ENCODE data around the gene ABCA1. TPM values are rescaled to one million over a fixed set of nuclear protein-coding genes. Genes with fewer than 3 reads are reported as not detected.
"Not testable (repeated sequence)": the region's sequence is repeated elsewhere in the genome, so short reads cannot be mapped to it uniquely, and the experiment has no call there.

The ABCA1 gene
- total and polyA plus RNA-seq, 5 donors, result 3.5 to 14.2 (median 7.5) TPM

GRCh38 chr9:104968025-104968982 lies 40.3 kb upstream of the ABCA1 start:
- no peaks in the 10 kb centered on the region for H3K27me3 ChIP-seq (ENCODE audit: control insufficient read depth, insufficient read depth)
- DNase-seq, result peak; percentile 88 to 96 (median 96)
- no peaks in the 10 kb centered on the region for H3K9me3 ChIP-seq (ENCODE audit: control insufficient read depth, low read length)
- H3K4me3 ChIP-seq (ENCODE audit: low read length), result peak overlapping the region; percentile 75
- WGBS, result 2% methylated on average over 50 of the region's 50 CpGs
- ATAC-seq, result peak; percentile 98 to 99
- H3K4me1 ChIP-seq (ENCODE audit: control insufficient read depth, insufficient read depth, low read length), result no peaks in the 10 kb centered on the region
- H3K27ac ChIP-seq (ENCODE audit: low read length), result peak overlapping the region; percentile 94
- intact Hi-C loops (cut with DNase I), result loop anchor here in 3 of 4 donors (1.0 to 5.0 kb wide), 3 partner anchors 22 to 41 kb away; partner anchors contain the start of gene ABCA1 (in 2 of the 3)

- Histone ChIP-seq H3K27me3 (ENCODE audit: control insufficient read depth, insufficient read depth) (no peaks in the 10 kb centered on the region), H3K9me3 (ENCODE audit: control insufficient read depth, low read length) (no peaks in the 10 kb centered on the region), H3K27ac (ENCODE audit: low read length) (no peak overlapping the region), H3K4me3 (ENCODE audit: low read length) (no peak overlapping the region), H3K4me1 (ENCODE audit: control insufficient read depth, insufficient read depth, low read length) (no peaks in the 10 kb centered on the region)
- WGBS, result 95% methylated on average over 6 of the region's 6 CpGs
- no peak for DNase-seq
- intact Hi-C loops (cut with DNase I), result no loop called here
- no peak for ATAC-seq
Measured at GRCh38 chr9:104963076-104963475, 35.1 kb upstream of the ABCA1 start.

GRCh38 chr9:104961701-104962359 lies 33.9 kb upstream of the ABCA1 start:
- Histone ChIP-seq H3K4me1 (ENCODE audit: control insufficient read depth, insufficient read depth, low read length) (no peaks in the 10 kb centered on the region), H3K9me3 (ENCODE audit: control insufficient read depth, low read length) (no peaks in the 10 kb centered on the region), H3K4me3 (ENCODE audit: low read length) (no peak overlapping the region), H3K27me3 (ENCODE audit: control insufficient read depth, insufficient read depth) (no peaks in the 10 kb centered on the region), H3K27ac (ENCODE audit: low read length) (no peak overlapping the region)
- intact Hi-C loops (cut with DNase I), result no loop called here
- WGBS, result 85% methylated on average over 6 of the region's 6 CpGs
- ATAC-seq, result no peak
- DNase-seq, result no peak

GRCh38 chr9:104961238-104961637 lies 33.3 kb upstream of the ABCA1 start:
- ATAC-seq (no peak), DNase-seq (no peak)
- WGBS, result 74% methylated on average over 5 of the region's 5 CpGs
- intact Hi-C loops (cut with DNase I), result no loop called here
- H3K27ac ChIP-seq (ENCODE audit: low read length), result no peak overlapping the region
- H3K9me3 ChIP-seq (ENCODE audit: control insufficient read depth, low read length), result no peaks in the 10 kb centered on the region
- no peaks in the 10 kb centered on the region for H3K27me3 ChIP-seq (ENCODE audit: control insufficient read depth, insufficient read depth)
- no peaks in the 10 kb centered on the region for H3K4me1 ChIP-seq (ENCODE audit: control insufficient read depth, insufficient read depth, low read length)
- no peak overlapping the region for H3K4me3 ChIP-seq (ENCODE audit: low read length)

GRCh38 chr9:104960662-104961061 lies 32.7 kb upstream of the ABCA1 start:
- 43% methylated on average over 2 of the region's 2 CpGs for WGBS
- ATAC-seq, result no peak
- intact Hi-C loops (cut with DNase I), result no loop called here

GRCh38 chr9:104958751-104959150 lies 30.8 kb upstream of the ABCA1 start:
- no peaks in the 10 kb centered on the region for H3K4me1 ChIP-seq (ENCODE audit: control insufficient read depth, insufficient read depth, low read length)
- DNase-seq (no peak), ATAC-seq (no peak)
- no peak overlapping the region for H3K4me3 ChIP-seq (ENCODE audit: low read length)
- no peaks in the 10 kb centered on the region for H3K27me3 ChIP-seq (ENCODE audit: control insufficient read depth, insufficient read depth)
- WGBS, result 50% methylated on average over 1 of the region's 1 CpG
- intact Hi-C loops (cut with DNase I), result no loop called here
- H3K27ac ChIP-seq (ENCODE audit: low read length), result no peak overlapping the region
- H3K9me3 ChIP-seq (ENCODE audit: control insufficient read depth, low read length), result no peaks in the 10 kb centered on the region

More at GRCh38 chr9:104960662-104961061, 32.7 kb upstream of the ABCA1 start:
- Histone ChIP-seq H3K27me3 (ENCODE audit: control insufficient read depth, insufficient read depth) (no peaks in the 10 kb centered on the region), H3K9me3 (ENCODE audit: control insufficient read depth, low read length) (no peaks in the 10 kb centered on the region), H3K4me1 (ENCODE audit: control insufficient read depth, insufficient read depth, low read length) (no peaks in the 10 kb centered on the region), H3K27ac (ENCODE audit: low read length) (no peak overlapping the region), H3K4me3 (ENCODE audit: low read length) (no peak overlapping the region)
- no peak for DNase-seq

- H3K4me1 ChIP-seq (ENCODE audit: control insufficient read depth, insufficient read depth, low read length); H3K27ac ChIP-seq (ENCODE audit: low read length); intact Hi-C loops (cut with DNase I); H3K27me3 ChIP-seq (ENCODE audit: control insufficient read depth, insufficient read depth); H3K4me3 ChIP-seq (ENCODE audit: low read length); DNase-seq; H3K9me3 ChIP-seq (ENCODE audit: control insufficient read depth, low read length); ATAC-seq: not testable (repeated sequence)
- 88% methylated on average over 4 of the region's 4 CpGs for WGBS
Measured at GRCh38 chr9:104958006-104958405, 30.1 kb upstream of the ABCA1 start.

GRCh38 chr9:104951487-104951886 lies 23.5 kb upstream of the ABCA1 start:
- 73% methylated on average over 4 of the region's 4 CpGs for WGBS
- H3K9me3 ChIP-seq (ENCODE audit: control insufficient read depth, low read length), result no peaks in the 10 kb centered on the region
- no peak for DNase-seq

GRCh38 chr9:104950838-104951237 lies 22.9 kb upstream of the ABCA1 start:
- intact Hi-C loops (cut with DNase I), result no loop called here
- H3K9me3 ChIP-seq (ENCODE audit: control insufficient read depth, low read length), result no peaks in the 10 kb centered on the region
- H3K4me3 ChIP-seq (ENCODE audit: low read length), result no peak overlapping the region
- ATAC-seq (no peak), DNase-seq (no peak)
- WGBS, result 96% methylated on average over 4 of the region's 4 CpGs
- H3K27ac ChIP-seq (ENCODE audit: low read length), result no peak overlapping the region
- H3K4me1 ChIP-seq (ENCODE audit: control insufficient read depth, insufficient read depth, low read length), result no peaks in the 10 kb centered on the region
- no peaks in the 10 kb centered on the region for H3K27me3 ChIP-seq (ENCODE audit: control insufficient read depth, insufficient read depth)

More at GRCh38 chr9:104951487-104951886, 23.5 kb upstream of the ABCA1 start:
- ATAC-seq, result no peak
- Histone ChIP-seq H3K4me3 (ENCODE audit: low read length) (no peak overlapping the region), H3K27ac (ENCODE audit: low read length) (no peak overlapping the region), H3K4me1 (ENCODE audit: control insufficient read depth, insufficient read depth, low read length) (no peaks in the 10 kb centered on the region), H3K27me3 (ENCODE audit: control insufficient read depth, insufficient read depth) (no peaks in the 10 kb centered on the region)
- intact Hi-C loops (cut with DNase I), result no loop called here

GRCh38 chr9:104948277-104948676 lies 20.3 kb upstream of the ABCA1 start:
- Histone ChIP-seq H3K27me3 (ENCODE audit: control insufficient read depth, insufficient read depth) (no peaks in the 10 kb centered on the region), H3K4me3 (ENCODE audit: low read length) (no peak overlapping the region), H3K27ac (ENCODE audit: low read length) (no peak overlapping the region), H3K9me3 (ENCODE audit: control insufficient read depth, low read length) (no peaks in the 10 kb centered on the region), H3K4me1 (ENCODE audit: control insufficient read depth, insufficient read depth, low read length) (no peaks in the 10 kb centered on the region)
- DNase-seq (no peak), ATAC-seq (no peak)
- intact Hi-C loops (cut with DNase I), result no loop called here
- WGBS, result 84% methylated on average over 3 of the region's 3 CpGs

- no peaks in the 10 kb centered on the region for H3K4me1 ChIP-seq (ENCODE audit: control insufficient read depth, insufficient read depth, low read length)
- no peaks in the 10 kb centered on the region for H3K27me3 ChIP-seq (ENCODE audit: control insufficient read depth, insufficient read depth)
- 79% methylated on average over 3 of the region's 3 CpGs for WGBS
- DNase-seq (no peak), ATAC-seq (no peak)
- H3K9me3 ChIP-seq (ENCODE audit: control insufficient read depth, low read length), result no peaks in the 10 kb centered on the region
- H3K4me3 ChIP-seq (ENCODE audit: low read length), result no peak overlapping the region
- intact Hi-C loops (cut with DNase I), result no loop called here
- H3K27ac ChIP-seq (ENCODE audit: low read length), result no peak overlapping the region
Measured at GRCh38 chr9:104944871-104945270, 16.9 kb upstream of the ABCA1 start.
